Tibial nerve (tissue), 4 donors: ENCODE data around the gene ZFX.

Experiments used
- CTCF ChIP-seq, 5 experiments: fragments of 200-600 bp in 3 of 5; fragments of 450-650 bp in 2 of 5; sonication (generic) in 3 of 5; IDR thresholded peaks; one replicate each; pipeline ENCODE4 v1.5.1; 2016 to 2019; ENCODE audit warnings: antibody characterized with exemption in 5 of 5, mild to moderate bottlenecking in 3 of 5, moderate library complexity in 2 of 5
- EP300 ChIP-seq, 2 donors: sonication (generic); formaldehyde crosslinking; IDR thresholded peaks; one replicate each; pipeline ENCODE4 v1.6.1; 2017; ENCODE audit warnings: antibody characterized with exemption in 2 of 2, mild to moderate bottlenecking in 1 of 2

GRCh38 chrX:24232796-24233195 lies 83.3 kb downstream of the ZFX start:
- TF ChIP-seq CTCF (IDR thresholded peaks at IDR 0.05) (no peak), EP300 (IDR thresholded peaks at IDR 0.05) (no peak)
